CD8-positive, alpha-beta memory T cell (primary cell): ENCODE measurements around the gene CD200. TPM values are rescaled to one million over a fixed set of nuclear protein-coding genes. Genes with fewer than 3 reads are reported as not detected.

ENCODE experiments used
- polyA plus RNA-seq: library from polyadenylated mRNA; unstranded; fragments of 300-500 nt; fragmentation: Illumina TruSeq; gene quantifications from one replicate; pipeline ENCODE4 v1.2.3, GENCODE V29; 2021
- total RNA-seq, 2 experiments: library from RNA; stranded (reverse); gene quantifications; one replicate each; pipeline ENCODE4 v1.2.3, GENCODE V29; 2021

Gene CD200
- total and polyA plus RNA-seq, 3 experiments from 2014 or later, result 1.7 to 18.3 (median 17.9) TPM

Other genes starting within 250 kb of the CD200 start
- 1 to 10 TPM; 2.8 to 3.4 TPM for gene C3orf52, start 246.8 kb upstream of the CD200 start, total RNA-seq
- 0.12 TPM for gene C3orf52, start 246.8 kb upstream of the CD200 start, polyA plus RNA-seq
- 1 to 10 TPM; 4.1 to 4.8 TPM for gene GCSAM, start 199.9 kb upstream of the CD200 start, total RNA-seq
- gene GCSAM, start 199.9 kb upstream of the CD200 start, polyA plus RNA-seq, result 17.8 TPM
- gene SLC9C1, start 38.9 kb upstream of the CD200 start, total RNA-seq, result not detected
- gene SLC9C1, start 38.9 kb upstream of the CD200 start, polyA plus RNA-seq, result not detected
- 10 to 100 TPM; 14.1 to 14.8 TPM for gene BTLA, start 166.3 kb downstream of the CD200 start, total RNA-seq
- 17.6 TPM for gene BTLA, start 166.3 kb downstream of the CD200 start, polyA plus RNA-seq
- gene ATG3, start 228.8 kb downstream of the CD200 start, total RNA-seq, result 10 to 100 TPM; 75.4 to 80.4 TPM
- 70.5 TPM for gene ATG3, start 228.8 kb downstream of the CD200 start, polyA plus RNA-seq
- 10 to 100 TPM; 19.8 to 25.1 TPM for gene SLC35A5, start 228.9 kb downstream of the CD200 start, total RNA-seq
- gene SLC35A5, start 228.9 kb downstream of the CD200 start, polyA plus RNA-seq, result 18.3 TPM